Esophagus squamous epithelium (tissue), 5 donors: Measurements from ENCODE around the gene SCRT2. TPM values are rescaled to one million over a fixed set of nuclear protein-coding genes. Genes with fewer than 3 reads are reported as not detected.

Source experiments
- DNase-seq: peaks from one replicate; lab custom pipeline; 2025; lab: John Stamatoyannopoulos, UW
- H3K27ac ChIP-seq, 4 donors: fragments of 200-600 bp; sonication (generic); one replicate each; pipeline ENCODE4 v1.5.1; 2016 to 2019; ENCODE audit warnings: mild to moderate bottlenecking in 1 of 4
- H3K27me3 ChIP-seq, 4 donors: fragments of 200-600 bp; sonication (generic); 1 replicate in 3 of 4; 2 replicates in 1 of 4; pipeline versions ENCODE4 v1.5.1 to v1.6.0; 2017 to 2021; ENCODE audit warnings: antibody characterized with exemption in 1 of 4
- H3K36me3 ChIP-seq, 3 donors: fragments of 200-600 bp; sonication (generic); one replicate each; pipeline ENCODE4 v1.5.1; 2016 to 2019
- H3K4me1 ChIP-seq, 3 donors: fragments of 200-600 bp; sonication (generic); one replicate each; pipeline ENCODE4 v1.5.1; 2017 to 2019
- H3K4me3 ChIP-seq, 4 donors: fragments of 200-600 bp; sonication (generic); 1 replicate in 3 of 4; 2 replicates in 1 of 4; pipeline ENCODE4 v1.5.1; 2016 to 2019; ENCODE audit warnings: mild to moderate bottlenecking in 2 of 4, moderate library complexity in 1 of 4
- H3K9me3 ChIP-seq, 3 donors: fragments of 200-600 bp; sonication (generic); one replicate each; pipeline ENCODE4 v1.5.1; 2016 to 2019
- CTCF ChIP-seq, 6 experiments: fragments of 450-650 bp in 4 of 6; fragments of 200-600 bp in 2 of 6; sonication (generic) in 2 of 6; IDR thresholded peaks; one replicate each; pipeline ENCODE4 v1.5.1; 2016 to 2019; ENCODE audit warnings: antibody characterized with exemption in 6 of 6, mild to moderate bottlenecking in 4 of 6, moderate library complexity in 4 of 6
- POLR2A ChIP-seq, 4 donors: fragments of 450-650 bp; IDR thresholded peaks; one replicate each; pipeline ENCODE4 v1.6.1; 2017; ENCODE audit warnings: antibody characterized with exemption in 4 of 4, mild to moderate bottlenecking in 4 of 4, moderate library complexity in 3 of 4
- WGBS, 2 donors: methylation state at CpG; one replicate each; pipeline ENCODE4 v1.1.5; 2018; 5-methylcytosine and 5-hydroxymethylcytosine counted together
- intact Hi-C: fragments of 100-400 bp; cut with DNase I; formaldehyde crosslinking; loops from one replicate; pipeline ENCODE4 v1.15.0; 2022
- total RNA-seq, 4 donors: library from RNA; depleted of rRNA; stranded (reverse); fragments of >200 nt; gene quantifications; one replicate each; pipeline ENCODE4 v1.1.0, GENCODE V29; 2016
- donor health status: DM: yes; HTN: yes; CAD: no.

The SCRT2 gene
- total RNA-seq, 4 donors from 2014 or later: not detected

DNA sequence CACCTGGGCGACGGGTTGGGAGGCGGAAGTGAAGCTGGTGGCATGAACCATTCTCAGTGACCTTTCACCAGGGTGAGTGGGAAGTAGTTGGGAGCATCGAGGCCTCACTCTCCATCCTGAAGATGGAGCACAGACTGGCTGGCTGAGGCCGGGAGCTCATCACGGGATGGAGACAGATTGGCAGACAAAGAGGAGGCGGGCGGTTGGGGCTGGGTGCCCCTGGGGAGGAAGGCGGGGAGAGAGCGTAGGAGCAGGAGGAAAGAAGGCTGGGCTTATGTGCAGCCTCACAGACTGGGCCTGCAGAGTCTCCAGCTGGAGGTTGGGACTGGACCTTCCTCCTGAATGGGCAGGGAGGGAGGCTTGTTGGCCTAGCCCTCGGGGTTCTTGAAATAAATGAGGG, 44.2 kb upstream of the SCRT2 start:
- no peak overlapping the region for H3K4me3 ChIP-seq
- TF ChIP-seq CTCF (IDR thresholded peaks at IDR 0.05): no peak
- TF ChIP-seq POLR2A (IDR thresholded peaks at IDR 0.05): no peak
- intact Hi-C loops: loop anchor here (10.0 kb wide), 1 partner anchor 45 kb away; the partner anchor contains the start of gene SCRT2
- H3K27me3 ChIP-seq: peaks cover 0 to 93% (median 0%) of the 10 kb centered on the region in 4 donors
- DNase-seq: no peak
- no peak overlapping the region for H3K27ac ChIP-seq
- WGBS, 2 donors: 42 to 54% methylated on average over 8 to 11 of the region's 11 CpGs
- H3K9me3 ChIP-seq: peaks cover 0 to 4% (median 0%) of the 10 kb centered on the region in 3 donors
- H3K4me1 ChIP-seq: no peaks in the 10 kb centered on the region
- H3K36me3 ChIP-seq: no peaks in the 10 kb centered on the region

DNA sequence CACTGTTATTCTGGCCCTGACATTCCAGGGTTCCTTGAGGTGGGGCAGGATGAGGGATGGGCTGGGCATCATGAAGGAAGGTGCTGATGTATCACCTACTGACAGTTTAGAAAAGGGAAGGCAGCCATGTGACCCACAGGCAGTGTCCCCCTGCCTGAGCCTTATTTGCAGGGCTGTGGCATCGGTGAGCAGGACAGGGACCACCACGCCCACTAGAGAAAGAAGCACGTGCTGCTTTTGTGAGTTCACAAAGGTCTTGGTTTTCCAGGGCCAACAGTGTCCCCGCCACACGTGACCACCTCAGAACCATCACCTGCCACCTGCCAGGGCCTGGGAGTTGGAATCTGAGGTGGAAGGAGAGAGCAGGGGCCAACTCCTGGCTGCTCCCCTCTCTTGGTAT, 43.5 kb upstream of the SCRT2 start:
- no peak for TF ChIP-seq POLR2A (IDR thresholded peaks at IDR 0.05)
- no peak for TF ChIP-seq CTCF (IDR thresholded peaks at IDR 0.05)

DNA sequence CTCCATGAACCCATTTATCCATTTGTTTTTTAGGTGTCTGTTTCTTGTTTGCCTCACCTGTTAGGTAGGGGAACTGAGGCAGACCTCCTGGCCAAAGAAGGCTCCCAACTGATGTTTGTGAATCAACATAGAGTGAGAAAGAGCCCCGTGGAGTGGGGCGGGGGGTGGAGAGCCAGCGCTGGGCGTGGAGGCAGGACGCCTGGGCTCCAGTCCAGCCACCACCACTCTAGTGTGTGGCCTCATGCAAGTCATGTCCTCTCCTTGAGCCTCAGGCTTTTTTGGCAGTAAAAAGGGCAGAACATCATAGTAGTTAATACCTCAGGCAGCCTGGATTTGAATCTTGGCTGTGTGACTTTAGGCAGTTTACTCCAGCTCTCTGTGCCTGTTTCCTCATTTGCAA, 42.2 kb upstream of the SCRT2 start:
- Histone ChIP-seq H3K36me3 (no peaks in the 10 kb centered on the region), H3K9me3 (peaks cover 0 to 18% (median 0%) of the 10 kb centered on the region in 3 donors), H3K27ac (no peak overlapping the region), H3K4me3 (no peak overlapping the region), H3K27me3 (peaks cover 0 to 76% (median 0%) of the 10 kb centered on the region in 4 donors), H3K4me1 (no peaks in the 10 kb centered on the region)
- no peak for DNase-seq
- intact Hi-C loops: no loop called here
- TF ChIP-seq POLR2A (IDR thresholded peaks at IDR 0.05): no peak
- TF ChIP-seq CTCF (IDR thresholded peaks at IDR 0.05): no peak
- WGBS, 2 donors: 28% methylated on average over 5 of the region's 5 CpGs; no CpG with 5 or more reads in 1 of the 2 donors

More for the DNA sequence above, 43.5 kb upstream of the SCRT2 start:
- Histone ChIP-seq H3K36me3 (no peaks in the 10 kb centered on the region), H3K9me3 (peaks cover 0 to 8% (median 0%) of the 10 kb centered on the region in 3 donors), H3K27me3 (peaks cover 0 to 88% (median 0%) of the 10 kb centered on the region in 4 donors), H3K4me3 (no peak overlapping the region), H3K27ac (no peak overlapping the region), H3K4me1 (no peaks in the 10 kb centered on the region)
- 71 to 73% methylated on average over 5 of the region's 5 CpGs for WGBS, 2 donors
- DNase-seq: no peak
- intact Hi-C loops: no loop called here

DNA sequence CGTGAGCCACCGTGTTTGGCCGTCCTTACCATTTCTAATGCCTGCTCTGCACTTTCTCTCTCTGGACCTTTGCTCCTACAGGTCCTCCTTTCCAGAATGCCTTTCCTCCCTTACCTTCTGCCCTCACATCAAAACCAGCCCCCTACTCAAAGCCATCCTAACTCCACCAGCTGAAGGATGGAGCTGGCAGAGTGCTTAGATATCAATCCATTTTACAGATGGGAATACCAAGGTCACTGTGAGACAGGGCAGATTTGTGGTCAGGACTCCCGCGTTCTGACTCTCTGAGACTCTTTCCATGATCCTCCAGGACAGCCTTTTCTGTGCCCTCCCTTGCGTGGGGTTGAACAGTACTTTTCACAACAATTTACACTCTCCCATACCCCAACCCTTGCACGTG, 41.7 kb upstream of the SCRT2 start:
- no peaks in the 10 kb centered on the region for H3K4me1 ChIP-seq
- no peak overlapping the region for H3K27ac ChIP-seq
- intact Hi-C loops: no loop called here
- H3K36me3 ChIP-seq: no peaks in the 10 kb centered on the region
- peaks cover 0 to 18% (median 0%) of the 10 kb centered on the region in 3 donors for H3K9me3 ChIP-seq
- WGBS, 2 donors: 80 to 84% methylated on average over 7 of the region's 7 CpGs
- DNase-seq: no peak
- TF ChIP-seq POLR2A (IDR thresholded peaks at IDR 0.05) (no peak), CTCF (IDR thresholded peaks at IDR 0.05) (no peak)
- no peak overlapping the region for H3K4me3 ChIP-seq
- H3K27me3 ChIP-seq: peaks cover 0 to 76% (median 0%) of the 10 kb centered on the region in 4 donors

DNA sequence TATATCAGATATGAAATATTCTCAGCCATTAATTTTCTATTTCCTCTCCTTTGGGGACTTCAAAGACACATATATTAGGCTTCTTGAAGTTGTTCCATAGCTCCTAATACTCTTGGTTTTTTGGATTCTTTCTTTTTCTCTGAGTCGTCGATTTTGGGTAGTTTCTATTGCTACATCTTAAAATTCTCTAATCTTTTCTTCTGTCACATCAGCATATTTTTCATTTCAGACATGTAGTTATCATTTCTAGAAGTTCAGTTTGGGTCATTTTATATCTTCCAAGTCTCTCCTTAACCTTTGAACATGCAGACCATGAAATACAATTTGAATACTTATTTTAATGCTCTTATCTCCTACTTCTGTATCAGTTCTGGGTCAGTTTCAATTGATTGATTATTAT, 38.9 kb upstream of the SCRT2 start:
- DNase-seq: no peak
- H3K36me3 ChIP-seq: no peaks in the 10 kb centered on the region
- no peak overlapping the region for H3K27ac ChIP-seq
- H3K9me3 ChIP-seq: peaks cover 0 to 18% (median 0%) of the 10 kb centered on the region in 3 donors
- WGBS, 2 donors: 75 to 81% methylated on average over 2 of the region's 2 CpGs
- H3K27me3 ChIP-seq: peaks cover 0 to 74% (median 0%) of the 10 kb centered on the region in 4 donors
- TF ChIP-seq POLR2A (IDR thresholded peaks at IDR 0.05) (no peak), CTCF (IDR thresholded peaks at IDR 0.05) (no peak)
- peaks cover 0 to 10% (median 8%) of the 10 kb centered on the region in 3 donors for H3K4me1 ChIP-seq
- no peak overlapping the region for H3K4me3 ChIP-seq
- intact Hi-C loops: no loop called here
